ENCODE measurements around the gene COX6A2.
"Not testable (repeated sequence)": the region's sequence is repeated elsewhere in the genome, so short reads cannot be mapped to it uniquely, and the experiment has no call there.

Gene COX6A2

GRCh38 chr16:31423241-31423640 is 4.9 kb downstream of the COX6A2 start:
- no peak overlapping the region for H3K9ac ChIP-seq (ENCODE audit: low read length)
- H3K4me3 ChIP-seq (ENCODE audit: low read length) = no peak overlapping the region
- H3K4me1 ChIP-seq (ENCODE audit: control insufficient read depth, insufficient read depth, low read length) = peaks cover 2% of the 10 kb centered on the region
- H3K36me3 ChIP-seq (ENCODE audit: control insufficient read depth, insufficient read depth, low read length) = no peaks in the 10 kb centered on the region
- H3K27me3 ChIP-seq (ENCODE audit: control insufficient read depth, insufficient read depth, low read length) = no peaks in the 10 kb centered on the region
- no peak overlapping the region for H3K27ac ChIP-seq (ENCODE audit: low read depth, low read length)

- H3K4me3 ChIP-seq (ENCODE audit: low read length) = no peak overlapping the region
- H3K36me3 ChIP-seq (ENCODE audit: control insufficient read depth, insufficient read depth, low read length) = no peaks in the 10 kb centered on the region
- H3K27ac ChIP-seq (ENCODE audit: low read depth, low read length) = no peak overlapping the region
- no peak overlapping the region for H3K9ac ChIP-seq (ENCODE audit: low read length)
- no peaks in the 10 kb centered on the region for H3K4me1 ChIP-seq (ENCODE audit: control insufficient read depth, insufficient read depth, low read length)
- peaks cover 4% of the 10 kb centered on the region for H3K27me3 ChIP-seq (ENCODE audit: control insufficient read depth, insufficient read depth, low read length)
Observed at GRCh38 chr16:31421587-31421986, 6.6 kb downstream of the COX6A2 start.

GRCh38 chr16:31420037-31420436 is 8.1 kb downstream of the COX6A2 start:
- H3K9ac ChIP-seq (ENCODE audit: low read length) = no peak overlapping the region
- H3K27me3 ChIP-seq (ENCODE audit: control insufficient read depth, insufficient read depth, low read length) = peaks cover 4% of the 10 kb centered on the region
- no peaks in the 10 kb centered on the region for H3K36me3 ChIP-seq (ENCODE audit: control insufficient read depth, insufficient read depth, low read length)
- no peaks in the 10 kb centered on the region for H3K4me1 ChIP-seq (ENCODE audit: control insufficient read depth, insufficient read depth, low read length)
- no peak overlapping the region for H3K4me3 ChIP-seq (ENCODE audit: low read length)
- H3K27ac ChIP-seq (ENCODE audit: low read depth, low read length) = no peak overlapping the region

GRCh38 chr16:31417916-31418315 is 10.2 kb downstream of the COX6A2 start:
- Histone ChIP-seq H3K36me3 (ENCODE audit: control insufficient read depth, insufficient read depth, low read length) (no peaks in the 10 kb centered on the region), H3K27ac (ENCODE audit: low read depth, low read length) (no peak overlapping the region), H3K4me3 (ENCODE audit: low read length) (no peak overlapping the region), H3K9ac (ENCODE audit: low read length) (no peak overlapping the region), H3K4me1 (ENCODE audit: control insufficient read depth, insufficient read depth, low read length) (no peaks in the 10 kb centered on the region), H3K27me3 (ENCODE audit: control insufficient read depth, insufficient read depth, low read length) (peaks cover 4% of the 10 kb centered on the region)

GRCh38 chr16:31417036-31417435 is 11.1 kb downstream of the COX6A2 start:
- H3K27ac ChIP-seq (ENCODE audit: low read depth, low read length); H3K27me3 ChIP-seq (ENCODE audit: control insufficient read depth, insufficient read depth, low read length); H3K4me1 ChIP-seq (ENCODE audit: control insufficient read depth, insufficient read depth, low read length); H3K36me3 ChIP-seq (ENCODE audit: control insufficient read depth, insufficient read depth, low read length); H3K9ac ChIP-seq (ENCODE audit: low read length); H3K4me3 ChIP-seq (ENCODE audit: low read length): not testable (repeated sequence)

GRCh38 chr16:31416371-31416770 is 11.8 kb downstream of the COX6A2 start:
- no peak overlapping the region for H3K9ac ChIP-seq (ENCODE audit: low read length)
- no peaks in the 10 kb centered on the region for H3K36me3 ChIP-seq (ENCODE audit: control insufficient read depth, insufficient read depth, low read length)
- peaks cover 4% of the 10 kb centered on the region for H3K27me3 ChIP-seq (ENCODE audit: control insufficient read depth, insufficient read depth, low read length)

GRCh38 chr16:31414706-31415105 is 13.5 kb downstream of the COX6A2 start:
- Histone ChIP-seq H3K9ac (ENCODE audit: low read length) (no peak overlapping the region), H3K27ac (ENCODE audit: low read depth, low read length) (no peak overlapping the region), H3K4me1 (ENCODE audit: control insufficient read depth, insufficient read depth, low read length) (no peaks in the 10 kb centered on the region), H3K4me3 (ENCODE audit: low read length) (no peak overlapping the region), H3K36me3 (ENCODE audit: control insufficient read depth, insufficient read depth, low read length) (no peaks in the 10 kb centered on the region), H3K27me3 (ENCODE audit: control insufficient read depth, insufficient read depth, low read length) (peaks cover 4% of the 10 kb centered on the region)

More at GRCh38 chr16:31416371-31416770, 11.8 kb downstream of the COX6A2 start:
- Histone ChIP-seq H3K4me3 (ENCODE audit: low read length) (no peak overlapping the region), H3K27ac (ENCODE audit: low read depth, low read length) (no peak overlapping the region), H3K4me1 (ENCODE audit: control insufficient read depth, insufficient read depth, low read length) (no peaks in the 10 kb centered on the region)

- H3K36me3 ChIP-seq (ENCODE audit: control insufficient read depth, insufficient read depth, low read length) = no peaks in the 10 kb centered on the region
- H3K9ac ChIP-seq (ENCODE audit: low read length) = no peak overlapping the region
- no peak overlapping the region for H3K4me3 ChIP-seq (ENCODE audit: low read length)
- no peaks in the 10 kb centered on the region for H3K4me1 ChIP-seq (ENCODE audit: control insufficient read depth, insufficient read depth, low read length)
- H3K27ac ChIP-seq (ENCODE audit: low read depth, low read length) = no peak overlapping the region
- H3K27me3 ChIP-seq (ENCODE audit: control insufficient read depth, insufficient read depth, low read length) = peaks cover 4% of the 10 kb centered on the region
Observed at GRCh38 chr16:31413943-31414342, 14.2 kb downstream of the COX6A2 start.

- H3K36me3 ChIP-seq (ENCODE audit: control insufficient read depth, insufficient read depth, low read length) = no peaks in the 10 kb centered on the region
- no peak overlapping the region for H3K27ac ChIP-seq (ENCODE audit: low read depth, low read length)
- peaks cover 5% of the 10 kb centered on the region for H3K27me3 ChIP-seq (ENCODE audit: control insufficient read depth, insufficient read depth, low read length)
- no peaks in the 10 kb centered on the region for H3K4me1 ChIP-seq (ENCODE audit: control insufficient read depth, insufficient read depth, low read length)
- H3K9ac ChIP-seq (ENCODE audit: low read length) = no peak overlapping the region
- H3K4me3 ChIP-seq (ENCODE audit: low read length) = no peak overlapping the region
Observed at GRCh38 chr16:31413381-31413780, 14.8 kb downstream of the COX6A2 start.

- Histone ChIP-seq H3K4me3 (ENCODE audit: low read length) (no peak overlapping the region), H3K4me1 (ENCODE audit: control insufficient read depth, insufficient read depth, low read length) (no peaks in the 10 kb centered on the region), H3K27me3 (ENCODE audit: control insufficient read depth, insufficient read depth, low read length) (peaks cover 3% of the 10 kb centered on the region), H3K9ac (ENCODE audit: low read length) (no peak overlapping the region), H3K36me3 (ENCODE audit: control insufficient read depth, insufficient read depth, low read length) (no peaks in the 10 kb centered on the region), H3K27ac (ENCODE audit: low read depth, low read length) (no peak overlapping the region)
Observed at GRCh38 chr16:31412750-31413149, 15.4 kb downstream of the COX6A2 start.

- no peak overlapping the region for H3K4me3 ChIP-seq (ENCODE audit: low read length)
- peaks cover 3% of the 10 kb centered on the region for H3K27me3 ChIP-seq (ENCODE audit: control insufficient read depth, insufficient read depth, low read length)
- no peaks in the 10 kb centered on the region for H3K36me3 ChIP-seq (ENCODE audit: control insufficient read depth, insufficient read depth, low read length)
- no peaks in the 10 kb centered on the region for H3K4me1 ChIP-seq (ENCODE audit: control insufficient read depth, insufficient read depth, low read length)
- no peak overlapping the region for H3K27ac ChIP-seq (ENCODE audit: low read depth, low read length)
- H3K9ac ChIP-seq (ENCODE audit: low read length) = no peak overlapping the region
Observed at GRCh38 chr16:31411024-31411844, 16.9 kb downstream of the COX6A2 start.

- H3K4me3 ChIP-seq (ENCODE audit: low read length) = no peak overlapping the region
- peaks cover 3% of the 10 kb centered on the region for H3K27me3 ChIP-seq (ENCODE audit: control insufficient read depth, insufficient read depth, low read length)
- H3K36me3 ChIP-seq (ENCODE audit: control insufficient read depth, insufficient read depth, low read length) = no peaks in the 10 kb centered on the region
- no peaks in the 10 kb centered on the region for H3K4me1 ChIP-seq (ENCODE audit: control insufficient read depth, insufficient read depth, low read length)
- no peak overlapping the region for H3K9ac ChIP-seq (ENCODE audit: low read length)
- H3K27ac ChIP-seq (ENCODE audit: low read depth, low read length) = no peak overlapping the region
Observed at GRCh38 chr16:31410082-31410481, 18.1 kb downstream of the COX6A2 start.

GRCh38 chr16:31409433-31409832 is 18.7 kb downstream of the COX6A2 start:
- H3K27ac ChIP-seq (ENCODE audit: low read depth, low read length) = no peak overlapping the region

More at GRCh38 chr16:31409433-31409832, 18.7 kb downstream of the COX6A2 start:
- no peak overlapping the region for H3K9ac ChIP-seq (ENCODE audit: low read length)
- H3K4me3 ChIP-seq (ENCODE audit: low read length) = no peak overlapping the region
- H3K27me3 ChIP-seq (ENCODE audit: control insufficient read depth, insufficient read depth, low read length) = peaks cover 3% of the 10 kb centered on the region
- H3K4me1 ChIP-seq (ENCODE audit: control insufficient read depth, insufficient read depth, low read length) = no peaks in the 10 kb centered on the region
- H3K36me3 ChIP-seq (ENCODE audit: control insufficient read depth, insufficient read depth, low read length) = no peaks in the 10 kb centered on the region

Data from rectal smooth muscle tissue (tissue), 1 donor.